ENCODE data around the gene ACOD1.

Gene ACOD1

GRCh38 chr13:76953968-76954367 lies 5.7 kb downstream of the ACOD1 start:
- H4K20me1 ChIP-seq (ENCODE audit: low read depth, low read length): no peaks in the 10 kb centered on the region
- no peak overlapping the region for H3K4me3 ChIP-seq (ENCODE audit: insufficient read depth, low read length, poor library complexity, severe bottlenecking)
- no peak overlapping the region for H3K4me2 ChIP-seq (ENCODE audit: low read depth, low read length, poor library complexity, severe bottlenecking)

GRCh38 chr13:76954538-76954937 lies 6.2 kb downstream of the ACOD1 start:
- TF ChIP-seq CTCF (IDR thresholded peaks at IDR 0.05; ENCODE audit: insufficient read depth, low read length, poor library complexity, severe bottlenecking) (no peak), EZH2phosphoT487 (conservative IDR thresholded peaks at IDR 0.05; ENCODE audit: low read length) (no peak)
- H3K9me2 ChIP-seq (replicated peaks; ENCODE audit: insufficient read depth, low read length): no peaks in the 10 kb centered on the region
- peaks cover 3% of the 10 kb centered on the region; the same call in 1 of the 2 replicates for H3K9me3 ChIP-seq (ENCODE audit: insufficient read depth, low read length)
- no peaks in the 10 kb centered on the region for H4K20me1 ChIP-seq (ENCODE audit: low read depth, low read length)
- H3K9ac ChIP-seq (ENCODE audit: low read length): no peak overlapping the region
- no peak overlapping the region for H2AFZ ChIP-seq (ENCODE audit: low read depth, low read length, severe bottlenecking)
- no peaks in the 10 kb centered on the region for H3K36me3 ChIP-seq (ENCODE audit: low read length)
- no peak overlapping the region for H3K4me3 ChIP-seq (ENCODE audit: insufficient read depth, low read length, poor library complexity, severe bottlenecking)
- no peaks in the 10 kb centered on the region for H3K79me2 ChIP-seq (ENCODE audit: insufficient read depth, low read length)
- H3K27me3 ChIP-seq (ENCODE audit: low read length): no peaks in the 10 kb centered on the region
- H3K27ac ChIP-seq (ENCODE audit: low read depth, low read length): no peak overlapping the region
- H3K4me2 ChIP-seq (ENCODE audit: low read depth, low read length, poor library complexity, severe bottlenecking): no peak overlapping the region
- no peaks in the 10 kb centered on the region for H3F3A ChIP-seq (ENCODE audit: insufficient read depth)

More at GRCh38 chr13:76953968-76954367, 5.7 kb downstream of the ACOD1 start:
- Histone ChIP-seq H3K27me3 (ENCODE audit: low read length) (no peaks in the 10 kb centered on the region), H3F3A (ENCODE audit: insufficient read depth) (no peaks in the 10 kb centered on the region), H3K79me2 (ENCODE audit: insufficient read depth, low read length) (no peaks in the 10 kb centered on the region), H3K9me3 (ENCODE audit: insufficient read depth, low read length) (no peaks in the 10 kb centered on the region; the same call in 1 of the 2 replicates), H3K9me2 (replicated peaks; ENCODE audit: insufficient read depth, low read length) (no peaks in the 10 kb centered on the region), H2AFZ (ENCODE audit: low read depth, low read length, severe bottlenecking) (no peak overlapping the region), H3K36me3 (ENCODE audit: low read length) (no peaks in the 10 kb centered on the region), H3K9ac (ENCODE audit: low read length) (no peak overlapping the region), H3K27ac (ENCODE audit: low read depth, low read length) (no peak overlapping the region)
- no peak for TF ChIP-seq CTCF (IDR thresholded peaks at IDR 0.05; ENCODE audit: insufficient read depth, low read length, poor library complexity, severe bottlenecking)
- no peak for TF ChIP-seq EZH2phosphoT487 (conservative IDR thresholded peaks at IDR 0.05; ENCODE audit: low read length)

- Histone ChIP-seq H3F3A (ENCODE audit: insufficient read depth) (no peaks in the 10 kb centered on the region), H3K27ac (ENCODE audit: low read depth, low read length) (no peak overlapping the region), H3K36me3 (ENCODE audit: low read length) (no peaks in the 10 kb centered on the region), H3K9me2 (replicated peaks; ENCODE audit: insufficient read depth, low read length) (no peaks in the 10 kb centered on the region), H3K9ac (ENCODE audit: low read length) (no peak overlapping the region), H4K20me1 (ENCODE audit: low read depth, low read length) (no peaks in the 10 kb centered on the region), H3K4me2 (ENCODE audit: low read depth, low read length, poor library complexity, severe bottlenecking) (no peak overlapping the region), H3K4me3 (ENCODE audit: insufficient read depth, low read length, poor library complexity, severe bottlenecking) (no peak overlapping the region), H3K79me2 (ENCODE audit: insufficient read depth, low read length) (no peaks in the 10 kb centered on the region), H2AFZ (ENCODE audit: low read depth, low read length, severe bottlenecking) (no peak overlapping the region), H3K9me3 (ENCODE audit: insufficient read depth, low read length) (peaks cover 8% of the 10 kb centered on the region; the same call in 1 of the 2 replicates), H3K27me3 (ENCODE audit: low read length) (no peaks in the 10 kb centered on the region)
- no peak for TF ChIP-seq EZH2phosphoT487 (conservative IDR thresholded peaks at IDR 0.05; ENCODE audit: low read length)
- no peak for TF ChIP-seq CTCF (IDR thresholded peaks at IDR 0.05; ENCODE audit: insufficient read depth, low read length, poor library complexity, severe bottlenecking)
Observed at GRCh38 chr13:76955193-76955592, 6.9 kb downstream of the ACOD1 start.
